Left cardiac atrium (tissue), 4 donors: Measurements from ENCODE around the gene IL37. TPM values are rescaled to one million over a fixed set of nuclear protein-coding genes. Genes with fewer than 3 reads are reported as not detected.
"Not testable (repeated sequence)": the region's sequence is repeated elsewhere in the genome, so short reads cannot be mapped to it uniquely, and the experiment has no call there.

Experiments
- ATAC-seq, 2 donors: fragments of 200-7000 bp; cut with Tn5 transposase; one replicate each; pipeline ENCODE4 v1.9.1; 2020; ENCODE audit warnings: mild to moderate bottlenecking in 2 of 2, moderate library complexity in 2 of 2
- DNase-seq: peaks from one replicate; pipeline ENCODE4 v3.0.0-alpha.2; 2020
- intact Hi-C, 2 donors: fragments of 100-400 bp; cut with DNase I; formaldehyde crosslinking; loops; one replicate each; pipeline versions ENCODE4 v1.14.1 to v1.15.1; 2022 to 2023
- total RNA-seq, 2 donors: library from RNA; stranded (reverse); fragmentation: NEBNext Ultra II Directional; extraction: Animal tissue kit (Norgen Biotek cat#: 25700); gene quantifications; one replicate each; pipeline ENCODE4 v1.2.1, GENCODE V29; 2021
- donor health status: DM: no; HTN: yes; CAD: no.
- donor health status: DM: no; HTN: yes; CAD: no; lungs with severe emphysema.
- donor health status: DM: yes; HTN: yes; CAD: no.
- donor health status: Dilated cardiomyopathy.

The IL37 gene
- total RNA-seq, 2 donors from 2014 or later = not detected

DNA sequence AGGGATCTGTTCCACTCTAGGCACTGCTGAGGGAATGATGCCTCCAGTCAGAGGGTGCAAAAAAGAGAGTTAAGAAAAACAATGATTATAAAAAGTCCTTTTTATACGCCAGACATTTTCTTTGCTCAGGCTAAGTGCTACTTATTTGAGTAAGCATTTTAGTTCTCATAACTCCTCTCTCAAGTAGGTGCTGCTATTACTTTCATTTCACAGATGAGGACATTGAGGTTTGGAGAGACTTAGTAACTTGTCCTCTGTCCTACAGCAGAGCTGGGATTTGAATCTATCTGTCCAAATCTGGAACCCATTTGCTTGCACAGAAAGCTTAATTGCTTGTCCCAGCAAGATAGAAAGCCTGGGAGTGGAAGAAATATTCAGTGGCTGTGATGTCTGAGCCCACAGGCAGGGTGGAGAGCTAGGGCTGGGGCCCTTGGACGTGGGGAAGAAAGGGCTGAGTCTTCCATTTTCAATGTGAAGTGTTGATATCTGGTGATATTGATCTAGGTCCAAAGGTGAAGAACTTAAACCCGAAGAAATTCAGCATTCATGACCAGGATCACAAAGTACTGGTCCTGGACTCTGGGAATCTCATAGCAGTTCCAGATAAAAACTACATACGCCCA is 5.8 kb downstream of the IL37 start:
- DNase-seq (no peak), ATAC-seq (no peak)
- intact Hi-C loops = no loop called here

- intact Hi-C loops = no loop called here
- ATAC-seq (no peak), DNase-seq (no peak)
Observed at GRCh38 chr2:112917856-112918255, 6.9 kb downstream of the IL37 start.

DNA sequence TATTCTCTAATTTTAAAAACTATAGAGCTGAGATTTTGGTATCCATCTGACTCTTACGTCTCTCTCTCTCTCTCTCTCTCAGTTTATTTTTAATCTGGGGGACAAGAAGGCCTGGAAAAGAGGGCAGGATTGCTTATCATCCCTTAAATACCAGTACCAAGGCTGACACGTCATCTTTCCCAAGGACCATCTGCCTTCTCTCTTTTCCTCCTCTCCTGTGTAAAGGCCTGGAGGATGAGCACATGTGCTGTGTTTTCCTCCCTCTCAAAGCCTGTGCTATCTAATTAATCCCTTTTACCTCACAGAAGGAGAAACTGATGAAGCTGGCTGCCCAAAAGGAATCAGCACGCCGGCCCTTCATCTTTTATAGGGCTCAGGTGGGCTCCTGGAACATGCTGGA is 7.3 kb downstream of the IL37 start:
- no peak for ATAC-seq
- DNase-seq = no peak
- intact Hi-C loops = no loop called here

- no peak for ATAC-seq
- no peak for DNase-seq
- intact Hi-C loops = no loop called here
Observed at GRCh38 chr2:112919086-112919485, 8.1 kb downstream of the IL37 start.

- intact Hi-C loops = no loop called here
- ATAC-seq (no peak), DNase-seq (no peak)
Observed at GRCh38 chr2:112920923-112921532, 10.1 kb downstream of the IL37 start.

- no peak for ATAC-seq
- no peak for DNase-seq
- intact Hi-C loops = no loop called here
Observed at GRCh38 chr2:112921982-112922381, 11.0 kb downstream of the IL37 start.

DNA sequence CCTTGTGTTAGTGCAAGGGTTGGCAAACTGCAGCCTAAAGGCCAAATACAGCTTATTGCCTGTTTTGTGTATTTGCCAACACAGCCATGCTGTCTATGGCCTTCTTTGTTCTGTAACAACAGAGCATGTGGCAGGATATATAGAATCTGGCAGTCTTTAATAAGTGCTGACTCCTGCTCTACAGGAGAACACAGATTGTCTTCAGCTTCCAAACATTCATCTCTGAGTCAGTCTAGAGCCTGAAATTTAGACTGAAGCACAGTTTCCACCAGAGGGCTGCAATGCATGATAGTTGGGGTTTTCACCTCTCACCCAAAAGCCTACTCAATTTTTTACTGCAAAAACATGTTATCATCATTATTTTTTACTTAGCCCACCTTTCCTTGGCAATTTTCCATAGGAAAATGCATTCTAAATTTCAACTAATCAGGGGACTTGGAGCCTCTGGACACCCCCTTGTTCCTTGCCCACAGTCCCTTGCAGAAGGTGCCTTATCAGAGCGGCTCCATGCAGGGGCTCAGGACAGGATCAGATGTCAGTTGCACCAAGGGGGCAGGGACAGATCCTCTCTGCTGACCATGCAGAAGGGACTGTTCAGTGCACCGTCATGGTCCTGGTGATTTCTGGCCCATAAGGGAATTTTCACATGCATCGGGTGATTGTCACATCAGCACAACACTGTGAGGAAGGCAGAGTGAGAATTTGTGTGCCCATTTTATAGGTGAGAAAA is 12.4 kb downstream of the IL37 start:
- no peak for ATAC-seq
- intact Hi-C loops = no loop called here
- no peak for DNase-seq

- ATAC-seq = no peak
- no peak for DNase-seq
- intact Hi-C loops = no loop called here
Observed at GRCh38 chr2:112923967-112924338, 13.0 kb downstream of the IL37 start.

DNA sequence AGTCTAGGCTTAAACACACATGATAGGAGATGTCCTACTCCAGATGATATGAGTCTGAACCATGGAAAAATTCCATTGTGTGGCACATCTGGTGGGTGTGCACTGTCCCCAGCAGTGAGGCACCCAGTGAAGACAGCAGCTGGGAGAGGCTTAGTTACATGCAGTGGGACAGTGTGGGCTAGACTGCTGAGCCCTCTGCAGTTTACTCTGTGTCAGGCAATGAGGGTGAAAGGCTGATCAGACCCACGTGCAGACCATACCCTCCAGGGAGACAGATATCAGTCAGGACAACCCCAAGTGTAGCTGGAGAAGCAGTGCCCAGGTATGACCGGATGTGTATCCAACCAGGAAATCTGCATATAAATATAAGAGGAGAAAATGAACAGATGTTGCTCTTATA is 13.4 kb downstream of the IL37 start:
- no peak for ATAC-seq
- intact Hi-C loops = no loop called here
- no peak for DNase-seq

DNA sequence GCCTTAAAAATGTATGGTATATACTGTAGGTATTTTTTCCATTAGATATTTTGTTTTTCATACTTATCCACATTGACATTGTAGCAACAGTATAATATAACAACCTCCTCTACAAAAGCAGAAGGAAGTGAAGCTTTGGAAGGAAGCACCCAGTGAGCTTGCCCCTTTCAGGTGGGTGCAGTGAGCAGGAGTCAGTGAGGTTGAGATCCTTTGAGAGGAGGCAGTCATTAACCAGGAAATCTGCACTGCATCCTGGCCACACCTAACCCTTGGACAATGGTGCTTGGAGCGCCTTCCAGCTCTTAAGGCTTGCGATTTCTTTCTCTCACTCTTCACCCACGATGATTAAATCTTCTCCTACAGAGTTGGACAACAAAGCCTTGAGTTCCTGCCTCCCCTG is 13.9 kb downstream of the IL37 start:
- intact Hi-C loops = no loop called here
- DNase-seq (no peak), ATAC-seq (no peak)

DNA sequence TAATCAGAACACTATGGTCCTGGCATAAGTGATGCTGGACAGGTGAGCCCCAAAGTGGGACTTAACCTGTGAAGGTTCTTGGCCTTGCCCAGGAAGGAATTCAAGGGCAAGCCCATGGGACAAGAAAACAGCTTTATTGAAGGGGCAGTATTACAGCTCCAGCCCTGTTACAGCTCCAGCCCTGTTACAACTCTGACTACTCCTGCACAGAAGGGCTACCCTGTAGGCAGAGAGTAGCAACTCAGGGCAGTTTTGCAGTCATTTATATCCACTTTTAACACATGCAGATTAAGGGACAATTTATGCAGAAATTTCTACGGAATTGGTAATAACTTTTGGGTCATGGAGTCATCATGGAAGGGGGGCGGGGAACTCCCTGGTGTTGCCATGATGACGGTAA is 15.7 kb downstream of the IL37 start:
- DNase-seq (no peak), ATAC-seq (no peak)
- intact Hi-C loops = no loop called here

- ATAC-seq (no peak), DNase-seq (no peak)
- intact Hi-C loops = no loop called here
Observed at GRCh38 chr2:112927745-112928144, 16.8 kb downstream of the IL37 start.

DNA sequence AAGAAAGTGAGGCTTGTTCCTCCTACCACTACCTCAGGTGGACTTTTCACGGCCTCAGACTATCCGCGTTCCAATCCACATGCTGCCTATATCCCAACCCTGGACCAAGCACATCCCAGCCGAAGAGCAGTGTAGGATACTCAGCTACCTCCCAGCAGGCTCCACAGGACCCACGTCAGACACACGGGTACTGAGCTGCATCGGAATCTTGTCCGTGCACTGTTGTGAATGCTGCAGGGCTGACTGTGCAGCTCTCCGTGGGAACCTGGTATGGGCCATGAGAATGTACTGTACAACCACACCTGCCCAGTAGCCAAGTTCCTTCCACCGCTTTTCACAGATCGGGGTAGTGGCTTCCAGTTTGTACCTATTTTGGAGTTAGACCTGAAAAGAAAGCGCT is 22.3 kb downstream of the IL37 start:
- intact Hi-C loops = no loop called here
- ATAC-seq = no peak
- no peak for DNase-seq

DNA sequence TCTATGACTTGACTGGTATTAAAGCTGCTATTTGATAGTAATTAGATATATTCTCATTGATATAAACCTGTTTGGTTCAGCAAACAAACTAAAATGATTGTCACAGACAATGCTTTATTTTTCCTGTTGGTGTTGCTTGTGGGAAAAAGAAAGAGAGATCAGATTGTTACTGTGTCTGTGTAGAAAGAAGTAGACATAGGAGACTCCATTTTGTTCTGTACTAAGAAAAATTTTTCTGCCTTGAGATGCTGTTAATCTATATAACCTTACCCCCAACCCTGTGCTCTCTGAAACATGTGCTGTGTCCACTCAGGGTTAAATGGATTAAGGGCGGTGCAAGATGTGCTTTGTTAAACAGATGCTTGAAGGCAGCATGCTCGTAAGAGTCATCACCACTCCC is 23.2 kb downstream of the IL37 start:
- ATAC-seq, DNase-seq, intact Hi-C loops: not testable (repeated sequence)

DNA sequence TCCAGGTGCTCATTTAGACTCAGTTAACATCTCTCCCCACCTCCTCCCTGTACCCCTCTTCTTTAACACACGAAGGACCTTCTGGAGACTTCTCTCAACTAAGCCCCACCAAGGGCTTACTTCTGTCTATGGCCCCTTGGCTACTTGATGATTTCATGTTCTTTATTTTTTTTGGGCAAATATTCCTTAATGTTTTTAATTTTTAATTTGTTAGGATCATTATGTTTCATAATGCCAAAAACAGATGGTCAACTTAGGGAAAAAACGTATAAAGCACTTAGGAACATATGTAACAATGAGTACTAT is 25.9 kb downstream of the IL37 start:
- intact Hi-C loops = no loop called here
- DNase-seq = no peak
- ATAC-seq = no peak

- intact Hi-C loops = no loop called here
- DNase-seq (no peak), ATAC-seq (no peak)
Observed at GRCh38 chr2:112938904-112939303, 27.9 kb downstream of the IL37 start.

GRCh38 chr2:112939425-112939824 is 28.5 kb downstream of the IL37 start:
- intact Hi-C loops = no loop called here
- no peak for DNase-seq
- ATAC-seq = no peak

DNA sequence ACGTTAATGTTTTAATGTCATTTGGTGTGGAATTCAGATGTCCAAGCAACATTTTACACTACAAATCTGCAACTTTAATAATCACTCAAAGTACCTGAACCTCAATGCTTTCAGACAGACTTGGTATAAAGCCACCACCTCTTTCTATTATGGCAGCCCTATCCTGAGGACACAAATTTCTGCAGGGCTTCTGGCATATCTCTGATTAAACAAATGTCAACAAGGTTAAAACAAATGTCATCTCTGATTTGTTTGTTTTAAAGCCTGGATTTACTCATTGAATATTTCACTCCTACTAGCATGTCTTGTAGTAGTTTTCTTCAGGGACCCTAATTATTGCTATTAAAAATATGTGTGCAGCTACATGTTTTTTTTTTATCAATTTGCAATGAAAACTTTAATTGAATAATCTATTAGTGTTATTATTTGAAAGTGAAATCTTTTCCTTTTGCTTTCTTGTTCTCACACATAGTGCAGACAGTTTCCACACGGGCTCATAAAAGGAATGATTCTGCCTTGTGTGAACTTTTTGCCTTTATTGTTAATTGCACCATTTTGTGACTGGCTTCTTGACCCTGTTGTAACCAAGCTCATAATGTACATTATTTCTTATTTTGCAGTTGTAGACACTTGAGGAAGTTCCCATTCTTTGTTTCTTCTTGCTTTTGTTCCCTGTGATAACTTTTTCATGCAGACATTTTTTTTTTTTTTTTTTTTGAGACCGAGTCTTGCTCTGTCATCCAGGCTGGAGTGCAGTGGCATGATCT is 30.1 kb downstream of the IL37 start:
- no peak for DNase-seq
- no peak for ATAC-seq
- intact Hi-C loops = loop anchor here (5.0 to 10.0 kb wide), 2 partner anchors 189 to 196 kb away; no protein-coding TSS in a partner anchor

DNA sequence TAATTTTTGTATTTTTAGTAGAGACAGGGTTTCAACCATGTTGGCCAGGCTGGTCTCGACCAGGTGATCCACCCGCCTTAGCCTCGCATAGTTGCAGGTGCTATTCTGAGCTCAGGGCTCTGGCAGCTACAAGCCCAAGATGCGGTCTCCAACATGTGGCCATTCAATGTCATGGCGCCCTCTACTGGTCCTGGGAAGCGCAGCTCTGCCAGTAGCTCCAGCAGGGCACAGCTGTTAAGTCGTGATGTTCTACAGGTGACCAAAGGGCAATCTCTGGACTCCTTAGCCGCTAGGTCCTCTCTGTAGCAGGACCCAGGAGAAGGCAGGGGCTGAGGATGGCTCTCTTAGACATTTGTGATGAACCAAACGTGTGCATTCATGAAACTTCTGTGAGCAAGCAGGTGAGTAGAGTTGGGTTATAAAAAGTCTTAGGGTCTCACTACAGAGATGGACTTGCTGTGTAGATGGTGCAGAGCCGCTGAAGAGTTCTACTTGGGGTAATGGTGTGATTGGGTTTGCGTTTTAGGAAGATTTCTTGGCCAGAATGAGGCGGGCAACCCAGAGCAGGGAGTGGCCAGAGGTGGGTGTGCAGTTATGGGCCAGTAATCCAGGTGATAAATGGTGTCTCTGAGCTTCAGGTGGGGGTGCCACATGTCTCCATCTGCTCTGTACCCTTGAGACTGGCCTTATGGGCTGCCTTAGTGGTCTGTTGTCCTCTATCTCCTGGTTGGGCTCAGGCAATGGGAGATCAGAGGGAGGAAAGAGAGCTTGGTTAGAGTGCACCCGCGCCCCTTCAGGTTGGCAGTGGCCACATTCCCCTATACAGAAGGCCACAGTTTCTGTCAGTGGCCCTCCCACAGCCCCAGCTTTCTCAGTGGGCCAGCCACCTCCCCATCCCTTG is 31.0 kb downstream of the IL37 start:
- ATAC-seq (peak; percentile 53 to 70), DNase-seq (peak; percentile 63)
- intact Hi-C loops = loop anchor here (5.0 to 10.0 kb wide), 2 partner anchors 190 to 197 kb away; no protein-coding TSS in a partner anchor
